Suprapubic skin (tissue), 4 donors: ENCODE results near the gene MPZ.

Experiments
- POLR2A ChIP-seq, 2 donors: fragments of 450-650 bp; IDR thresholded peaks; one replicate each; pipeline ENCODE4 v1.6.1; 2017; ENCODE audit warnings: antibody characterized with exemption in 2 of 2, mild to moderate bottlenecking in 2 of 2, moderate library complexity in 2 of 2
- POLR2AphosphoS5 ChIP-seq, 3 donors: sonication (generic); formaldehyde crosslinking; IDR thresholded peaks; one replicate each; pipeline ENCODE4 v1.6.1; 2017; ENCODE audit warnings: antibody characterized with exemption in 3 of 3
- TF ChIP-seq, protein P1 (sequence below), 2 donors: fragments of 200-600 bp in 1 of 2; fragments of 450-650 bp in 1 of 2; sonication (generic) in 1 of 2; IDR thresholded peaks; one replicate each; pipeline ENCODE4 v1.5.1; 2016 to 2019; ENCODE audit warnings: antibody characterized with exemption in 2 of 2, mild to moderate bottlenecking in 1 of 2, moderate library complexity in 1 of 2

- TF ChIP-seq, protein P1, sequence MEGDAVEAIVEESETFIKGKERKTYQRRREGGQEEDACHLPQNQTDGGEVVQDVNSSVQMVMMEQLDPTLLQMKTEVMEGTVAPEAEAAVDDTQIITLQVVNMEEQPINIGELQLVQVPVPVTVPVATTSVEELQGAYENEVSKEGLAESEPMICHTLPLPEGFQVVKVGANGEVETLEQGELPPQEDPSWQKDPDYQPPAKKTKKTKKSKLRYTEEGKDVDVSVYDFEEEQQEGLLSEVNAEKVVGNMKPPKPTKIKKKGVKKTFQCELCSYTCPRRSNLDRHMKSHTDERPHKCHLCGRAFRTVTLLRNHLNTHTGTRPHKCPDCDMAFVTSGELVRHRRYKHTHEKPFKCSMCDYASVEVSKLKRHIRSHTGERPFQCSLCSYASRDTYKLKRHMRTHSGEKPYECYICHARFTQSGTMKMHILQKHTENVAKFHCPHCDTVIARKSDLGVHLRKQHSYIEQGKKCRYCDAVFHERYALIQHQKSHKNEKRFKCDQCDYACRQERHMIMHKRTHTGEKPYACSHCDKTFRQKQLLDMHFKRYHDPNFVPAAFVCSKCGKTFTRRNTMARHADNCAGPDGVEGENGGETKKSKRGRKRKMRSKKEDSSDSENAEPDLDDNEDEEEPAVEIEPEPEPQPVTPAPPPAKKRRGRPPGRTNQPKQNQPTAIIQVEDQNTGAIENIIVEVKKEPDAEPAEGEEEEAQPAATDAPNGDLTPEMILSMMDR (IDR thresholded peaks at IDR 0.05) = no peak
- TF ChIP-seq POLR2A (IDR thresholded peaks at IDR 0.05) (no peak), POLR2AphosphoS5 (IDR thresholded peaks at IDR 0.05) (no peak)
Measured at GRCh38 chr1:161311595-161312181, 1.9 kb upstream of the MPZ start.
